Measurements from ENCODE around the gene PRPF19. TPM values are rescaled to one million over a fixed set of nuclear protein-coding genes. Genes with fewer than 3 reads are reported as not detected.

The PRPF19 gene
- total and polyA plus RNA-seq, 2 of the 8 experiments (the other 6 are each of a cell fraction or from before 2014, with no cell fraction given), result 107 to 141 TPM

DNA sequence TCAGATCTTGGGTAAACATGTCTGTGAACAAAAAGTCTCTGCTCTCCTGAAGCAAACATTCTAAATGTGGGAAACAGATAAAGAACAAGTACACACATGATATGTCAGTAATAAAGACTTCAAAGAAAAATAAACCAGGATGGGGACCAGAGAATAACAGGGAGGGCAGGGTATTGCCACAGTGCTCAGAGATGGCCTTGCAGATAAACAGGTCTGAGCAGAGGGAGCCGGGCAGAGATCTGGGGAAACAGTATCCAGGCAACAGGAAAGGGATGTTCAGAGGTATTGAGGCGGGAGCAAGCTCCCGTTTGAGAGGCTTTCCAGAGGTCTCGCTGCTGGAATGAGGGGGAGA, 61.5 kb downstream of the PRPF19 start (continued):
- TF ChIP-seq CHD7 (IDR thresholded peaks at IDR 0.05; ENCODE audit: insufficient replicate concordance, low read length), result no peak
- no peak for TF ChIP-seq ATF2 (IDR thresholded peaks at IDR 0.05; ENCODE audit: low read length)
